COR-L47 (cell line): Measurements from ENCODE around the gene ENDOD1.

Source experiments
- DNase-seq: peaks from one replicate; lab custom pipeline; 2025; lab: John Stamatoyannopoulos, UW

ENDOD1 gene

DNA sequence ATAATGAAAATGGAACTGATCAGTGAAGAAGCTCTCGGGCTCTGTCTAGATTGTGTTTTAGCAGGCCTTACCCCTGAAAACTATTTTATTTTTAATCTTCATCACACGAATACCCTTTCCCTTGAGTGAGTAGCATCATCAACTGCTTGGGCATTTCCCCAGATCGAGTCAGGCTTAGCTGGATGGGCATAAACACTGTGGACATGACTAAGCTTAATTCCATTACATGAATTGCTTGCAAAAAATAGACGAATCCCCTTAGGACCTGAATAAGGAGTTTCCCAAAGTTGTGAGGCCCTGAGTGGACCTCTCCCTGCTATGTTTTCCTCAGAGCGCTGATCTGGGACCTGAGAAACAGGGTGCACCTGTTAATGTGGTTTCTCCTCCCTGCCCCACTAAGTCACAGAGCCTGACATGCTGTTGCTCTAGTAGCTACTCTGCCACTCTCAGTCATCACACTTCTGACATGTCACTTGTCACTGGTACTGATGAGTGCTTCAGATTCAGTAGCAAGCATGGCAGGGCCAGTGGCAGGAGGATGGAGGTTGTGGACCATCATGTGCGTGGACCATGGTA, 53.5 kb downstream of the ENDOD1 start:
- DNase-seq, result no peak

- DNase-seq, result no peak
Observed at GRCh38 chr11:95144313-95145235, 54.9 kb downstream of the ENDOD1 start.

DNA sequence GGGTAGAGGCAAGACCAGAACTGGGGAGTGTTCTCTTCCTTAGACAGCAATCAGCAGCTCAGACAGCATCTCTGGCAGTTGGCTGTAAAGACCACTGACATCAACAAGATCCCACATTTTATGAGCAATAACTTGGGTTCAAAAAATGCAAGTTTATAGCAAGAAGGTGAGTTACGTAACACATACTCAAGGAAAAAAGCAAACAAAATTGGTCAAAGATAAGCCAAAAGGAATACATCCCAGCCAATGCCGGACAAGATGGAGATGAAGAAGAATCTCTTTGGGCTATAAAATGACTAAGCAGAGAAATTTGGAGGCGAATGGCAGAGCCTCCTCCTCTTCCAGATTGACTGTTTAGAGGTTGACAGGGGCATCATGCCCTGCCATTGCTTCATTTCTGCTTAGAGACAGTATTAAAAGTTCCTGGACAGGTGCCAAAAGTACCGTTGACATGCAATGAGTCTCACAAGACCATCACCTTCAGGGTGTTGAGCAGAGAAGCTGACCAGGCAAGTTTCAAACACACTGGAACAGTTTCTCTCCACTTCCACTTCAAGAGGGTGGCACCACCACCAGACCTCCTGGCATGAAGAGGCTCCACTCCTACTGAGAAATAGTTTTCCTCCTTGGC, 55.9 kb downstream of the ENDOD1 start:
- no peak for DNase-seq

GRCh38 chr11:95147364-95147905, 57.8 kb downstream of the ENDOD1 start:
- DNase-seq, result no peak

GRCh38 chr11:95148406-95148805, 58.8 kb downstream of the ENDOD1 start:
- DNase-seq, result no peak

- no peak for DNase-seq
Observed at GRCh38 chr11:95148938-95149337, 59.3 kb downstream of the ENDOD1 start.

DNA sequence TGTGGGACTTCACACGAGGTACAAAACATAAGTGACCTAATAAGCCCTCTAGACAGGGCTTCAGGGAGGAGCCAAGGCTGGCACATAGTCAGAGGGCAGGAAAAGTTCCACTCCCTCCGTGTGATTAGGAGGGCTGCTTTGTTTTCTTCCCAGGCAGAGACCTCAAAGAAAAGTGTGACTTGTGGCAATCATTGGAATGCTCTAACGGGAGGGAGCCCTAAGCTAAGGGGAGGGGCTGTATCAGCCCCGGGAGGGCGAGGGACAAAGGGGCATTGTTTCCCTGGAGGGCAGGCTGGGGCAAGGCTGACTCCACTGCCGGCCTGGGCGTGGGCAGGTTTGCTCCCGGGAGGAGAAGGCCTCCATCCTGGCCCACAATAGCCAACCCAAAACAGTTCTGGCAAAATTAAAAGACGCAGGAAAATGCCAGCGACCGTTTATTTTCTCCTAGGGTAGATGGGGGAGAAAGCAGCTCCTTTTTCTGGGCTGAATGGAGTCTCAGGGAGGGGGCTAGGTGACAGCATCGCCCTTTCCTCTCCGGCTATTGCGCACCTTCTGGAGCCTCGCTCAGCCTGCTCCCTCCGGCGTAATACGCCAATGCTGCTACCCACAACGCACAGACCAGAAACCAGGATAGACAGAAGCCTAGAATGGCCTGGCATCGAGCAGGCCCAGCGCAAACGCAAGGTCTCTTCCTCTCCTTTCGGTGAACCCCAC, 60.2 kb downstream of the ENDOD1 start:
- no peak for DNase-seq

DNA sequence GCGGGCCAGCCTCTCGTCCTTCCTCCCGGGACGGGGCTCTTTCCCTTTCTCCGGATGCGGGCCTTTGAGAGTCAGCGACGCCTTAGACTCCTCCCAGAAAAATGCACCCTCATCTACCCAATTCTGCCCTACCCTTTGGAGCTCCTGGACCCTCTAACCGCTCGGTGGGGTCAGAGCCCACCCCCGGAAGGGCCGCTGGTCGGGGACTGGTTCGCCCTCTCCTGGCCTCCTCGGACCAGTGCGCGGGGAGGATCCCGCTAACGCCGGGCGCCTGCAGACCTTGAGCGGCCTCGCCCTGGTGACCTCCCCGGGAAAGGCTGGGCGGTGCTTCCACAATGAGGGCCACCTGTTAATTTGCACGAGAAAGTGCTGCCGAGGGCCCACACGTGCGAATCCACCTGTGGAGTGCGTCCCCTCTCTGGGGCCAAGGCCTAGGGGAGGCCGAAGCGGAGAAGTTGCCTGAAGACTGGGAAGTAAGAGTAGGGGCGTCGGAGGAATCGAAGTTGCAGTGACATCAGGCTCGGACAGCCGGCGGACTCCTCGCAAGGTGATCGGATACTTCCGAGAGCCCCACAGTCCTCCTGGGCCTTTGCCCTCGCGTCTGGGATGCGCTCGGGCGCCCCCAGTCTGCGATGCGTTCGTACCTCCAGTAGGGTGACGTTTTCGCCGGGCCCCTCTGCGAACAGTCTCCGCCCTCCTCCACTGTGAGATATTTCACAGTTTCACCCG, 61.5 kb downstream of the ENDOD1 start:
- peak; percentile 93 for DNase-seq

DNA sequence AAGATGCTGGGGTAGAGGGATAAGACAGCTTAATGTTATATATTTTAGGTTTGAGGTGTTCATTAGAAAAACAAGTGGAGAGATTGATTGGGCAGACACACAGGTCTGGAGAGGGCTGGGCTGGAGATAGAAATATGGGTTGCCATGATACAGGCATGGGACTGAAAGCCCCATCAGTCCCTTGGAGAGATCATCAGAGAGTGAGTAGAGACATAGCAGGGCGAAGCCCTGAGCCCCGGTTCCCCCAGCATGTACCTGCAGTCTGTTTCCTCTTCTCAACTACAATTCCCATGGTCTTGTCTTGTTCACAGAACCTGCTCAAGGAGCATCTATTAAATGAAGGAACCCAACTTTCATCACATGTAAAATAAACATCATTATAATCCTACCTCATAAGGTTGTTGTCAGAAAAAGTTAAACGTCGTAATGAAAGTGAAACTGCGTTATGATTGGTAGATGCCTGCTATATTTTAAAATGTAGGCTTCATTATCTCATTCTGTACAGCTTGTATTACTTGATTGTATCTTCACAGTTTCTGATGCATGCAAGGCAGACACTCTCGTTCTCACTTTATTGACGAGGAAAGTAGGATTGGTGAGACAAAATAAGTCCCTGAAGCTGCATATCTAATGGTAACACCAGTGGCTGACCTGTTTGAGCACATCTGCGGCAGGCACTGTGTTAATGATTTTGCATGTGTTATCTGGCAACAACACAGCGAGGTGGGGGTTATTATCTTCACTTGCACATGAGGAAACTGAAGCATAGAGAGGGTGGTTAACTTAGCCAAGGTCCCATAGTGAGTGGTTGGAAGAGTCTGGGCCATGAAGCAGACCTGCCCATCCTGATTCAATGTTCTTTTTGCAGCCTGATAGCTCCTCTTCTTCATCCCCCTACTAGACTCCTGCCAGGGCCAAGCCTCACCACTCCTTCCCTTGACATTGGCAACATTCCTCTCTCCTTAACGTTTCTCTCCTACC, 63.5 kb downstream of the ENDOD1 start:
- no peak for DNase-seq

DNA sequence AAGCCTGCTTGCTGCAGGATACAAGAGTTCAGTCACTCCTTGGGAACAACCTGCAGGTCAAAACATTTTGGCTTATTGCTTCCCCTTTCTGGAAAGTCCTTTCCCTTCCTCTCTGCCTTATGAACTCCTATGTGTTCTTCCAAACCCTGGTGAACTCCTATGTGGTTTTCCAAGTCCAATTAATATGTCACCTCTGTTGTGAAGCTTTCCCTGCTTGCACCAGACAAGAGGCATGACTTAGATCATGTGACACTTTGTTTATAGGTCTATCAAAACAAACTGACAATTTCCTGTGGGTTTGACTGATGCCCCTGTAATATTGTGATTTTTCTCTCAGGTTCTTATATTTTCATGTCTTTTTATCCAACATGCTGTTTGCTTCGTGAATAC, 64.2 kb downstream of the ENDOD1 start:
- DNase-seq, result no peak

DNA sequence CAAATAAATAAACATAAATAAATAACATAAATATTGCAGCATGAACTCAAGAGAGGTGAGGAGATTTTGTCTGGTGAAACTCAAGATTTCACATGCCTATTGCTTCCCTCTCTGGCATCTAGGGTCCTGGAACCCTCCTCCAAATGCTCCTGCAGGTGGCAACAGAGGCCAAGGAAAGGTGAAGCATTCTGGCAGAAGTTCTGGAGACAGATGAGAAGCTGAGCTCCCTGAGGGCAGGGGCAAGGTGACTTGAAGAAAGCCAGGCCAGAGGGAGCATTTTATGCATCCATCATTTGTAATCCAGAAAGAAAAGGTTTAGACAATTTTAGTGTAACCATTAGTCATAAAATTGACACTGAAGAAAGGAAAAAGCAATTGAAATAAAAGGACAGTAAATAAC, 64.9 kb downstream of the ENDOD1 start:
- DNase-seq, result peak; percentile 50

DNA sequence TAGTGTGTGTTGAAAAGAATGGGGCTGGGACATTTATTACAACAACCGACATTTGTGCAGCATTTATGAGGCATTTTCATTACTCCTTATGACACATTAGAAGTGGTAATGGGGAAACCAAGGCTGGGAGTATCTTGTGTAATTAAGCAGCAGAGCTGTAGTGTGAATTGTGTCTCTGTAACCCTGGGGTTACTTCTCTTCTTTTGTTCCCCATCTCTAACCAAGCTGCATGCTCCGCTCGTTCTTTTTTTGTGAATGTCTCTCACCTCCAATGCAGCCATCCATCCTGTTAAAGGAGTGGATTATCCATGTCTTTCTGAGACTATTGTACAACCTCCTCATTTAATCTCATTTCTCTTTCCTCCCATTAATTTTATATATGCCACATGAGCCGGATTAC, 65.7 kb downstream of the ENDOD1 start:
- no peak for DNase-seq

- DNase-seq, result no peak
Observed at GRCh38 chr11:95156133-95156721, 66.6 kb downstream of the ENDOD1 start.

DNA sequence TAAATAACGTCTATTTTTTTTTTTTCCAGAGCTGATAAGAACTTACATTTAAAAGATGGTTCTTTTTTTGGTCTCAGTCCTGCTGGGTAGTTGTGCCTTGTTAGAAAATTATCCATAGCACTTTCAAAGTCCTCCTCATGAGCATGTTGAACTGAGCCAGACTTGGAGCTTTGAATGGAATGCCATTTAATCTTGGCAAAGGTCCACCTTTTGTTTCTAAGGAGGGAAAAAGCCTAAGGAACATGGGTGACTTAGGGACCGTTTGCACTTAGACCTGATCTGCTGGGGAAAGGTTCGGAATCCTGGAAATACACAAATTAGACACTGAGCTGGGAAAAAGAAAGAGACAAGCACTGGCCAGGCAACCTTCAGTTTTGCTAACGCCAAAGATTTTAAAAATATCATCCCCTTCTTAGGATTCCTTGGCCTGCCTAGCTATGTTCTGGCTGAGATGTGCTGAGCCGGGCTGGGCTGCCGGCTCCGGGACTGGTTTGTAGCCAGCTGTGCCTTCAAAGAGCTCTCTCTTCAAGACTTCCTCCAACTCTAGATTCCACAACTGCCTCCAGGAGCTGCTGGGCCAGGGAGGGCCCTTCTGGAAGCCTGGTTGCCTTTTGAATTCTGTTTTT, 67.4 kb downstream of the ENDOD1 start:
- DNase-seq, result no peak

- no peak for DNase-seq
Observed at GRCh38 chr11:95157824-95158223, 68.2 kb downstream of the ENDOD1 start.

- no peak for DNase-seq
Observed at GRCh38 chr11:95161248-95161647, 71.6 kb downstream of the ENDOD1 start.

DNA sequence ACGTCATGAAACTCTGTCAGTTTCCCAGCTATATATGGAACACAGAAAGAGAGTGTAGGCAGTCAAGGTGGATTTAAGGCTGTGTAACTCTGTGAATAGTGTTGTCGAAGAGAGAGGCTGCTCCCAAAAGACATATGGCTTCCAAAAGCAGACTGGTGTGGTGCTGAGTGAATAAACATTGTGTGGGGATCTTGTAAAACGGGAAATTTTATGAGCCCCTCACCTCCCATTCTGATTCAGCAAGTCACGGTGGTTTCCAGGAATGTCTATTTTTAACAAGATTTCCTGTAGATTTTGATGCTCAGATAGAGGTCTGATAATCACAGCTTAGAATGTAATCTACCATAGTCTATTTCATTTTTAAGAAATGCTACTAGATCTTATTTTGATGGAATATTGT, 73.5 kb downstream of the ENDOD1 start:
- DNase-seq, result no peak

DNA sequence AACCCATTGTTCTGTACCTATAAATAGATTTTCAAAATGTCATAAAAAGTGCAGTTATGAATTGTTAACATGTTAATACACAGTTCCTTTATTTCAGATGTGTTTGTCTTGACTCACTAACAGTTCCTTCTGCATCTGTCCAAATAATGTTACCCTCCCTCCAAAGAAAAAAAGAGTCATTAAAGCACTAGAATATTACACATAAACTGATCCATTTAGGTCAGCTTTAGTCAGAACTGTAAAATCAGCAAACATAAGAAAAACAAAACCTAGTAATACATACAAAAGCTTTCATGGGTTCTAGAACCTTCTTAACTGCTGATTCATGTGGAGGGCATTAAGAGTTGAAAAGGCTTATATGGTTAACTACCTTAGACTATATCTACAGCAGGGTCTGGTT, 76.0 kb downstream of the ENDOD1 start:
- no peak for DNase-seq

DNA sequence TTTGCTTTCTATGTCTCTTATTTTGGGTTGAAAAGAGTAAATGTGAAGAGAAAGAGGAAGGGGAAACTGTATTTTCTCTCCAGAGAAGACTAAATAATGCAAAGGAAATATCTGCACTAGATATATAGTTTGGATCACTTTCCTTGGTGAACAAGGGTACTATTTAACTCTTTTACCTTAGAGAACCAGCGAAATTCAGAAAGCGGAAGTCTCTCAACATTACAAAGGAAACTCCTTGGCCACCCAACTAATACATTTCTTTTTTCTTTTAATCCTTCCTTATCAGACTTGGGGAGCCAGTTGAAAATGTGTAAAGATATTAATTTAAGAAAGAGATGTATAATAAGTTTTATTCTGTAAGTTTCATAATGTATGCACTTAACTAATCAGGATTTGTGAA, 77.1 kb downstream of the ENDOD1 start:
- DNase-seq, result no peak
